GM08714 (cell line): Measurements from ENCODE around the gene HIVEP3.

Experiments used
- H3K4me3 ChIP-seq: fragments of 200-500 bp; sonication (Bioruptor generic); 2 replicates; pipeline ENCODE4 v1.5.1; 2014; ENCODE audit warnings: mild to moderate bottlenecking, low read length, inconsistent platforms
- ZNF274 ChIP-seq: IDR thresholded peaks from 2 replicates; pipeline ENCODE4 v1.6.1; 2012; ENCODE audit warnings: mild to moderate bottlenecking, low read depth, low read length

The HIVEP3 gene

DNA sequence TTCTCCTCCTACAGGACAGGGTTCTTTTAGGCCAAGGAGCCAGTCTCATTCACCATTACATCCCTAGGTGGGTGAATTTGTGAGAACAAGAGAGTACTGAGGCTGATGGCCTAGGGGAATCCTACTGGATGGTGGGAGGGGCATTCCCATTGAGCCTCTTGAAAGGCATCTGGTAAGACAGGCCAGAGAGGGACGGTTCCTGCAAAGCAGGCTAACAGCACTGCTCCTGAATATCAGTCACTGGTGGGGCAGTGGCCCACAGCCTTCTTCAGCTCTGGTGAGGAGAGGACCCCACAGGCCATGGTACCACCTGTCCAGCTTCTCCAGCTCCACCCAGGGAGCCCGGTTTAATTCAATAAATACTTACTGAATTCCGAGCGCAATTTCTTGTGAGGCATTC is 308.4 kb downstream of the HIVEP3 start:
- H3K4me3 ChIP-seq = no peak overlapping the region
- no peak for TF ChIP-seq ZNF274

GRCh38 chr1:41609166-41609883 is 309.4 kb downstream of the HIVEP3 start:
- TF ChIP-seq ZNF274 = no peak
- no peak overlapping the region for H3K4me3 ChIP-seq

DNA sequence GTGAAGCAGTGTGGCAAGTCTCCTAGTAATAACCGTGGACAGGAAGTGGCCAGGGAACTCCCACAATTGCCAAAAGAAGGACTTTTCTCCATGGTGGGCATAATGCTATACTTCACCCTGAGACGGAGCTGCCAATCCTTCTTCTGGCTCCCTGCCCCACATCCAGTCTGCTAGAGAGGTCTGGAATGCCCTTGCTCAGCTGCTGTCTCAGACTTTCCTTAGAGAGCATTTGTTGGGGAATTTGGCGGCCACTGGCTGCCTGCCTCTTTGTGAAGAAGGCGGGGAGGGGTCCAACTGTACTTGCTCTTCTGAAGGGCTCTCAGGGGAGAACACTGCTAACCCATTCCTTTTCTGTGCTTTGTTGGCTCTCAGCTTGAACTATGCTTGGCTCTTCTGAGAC is 310.5 kb downstream of the HIVEP3 start:
- TF ChIP-seq ZNF274 = no peak
- no peak overlapping the region for H3K4me3 ChIP-seq

DNA sequence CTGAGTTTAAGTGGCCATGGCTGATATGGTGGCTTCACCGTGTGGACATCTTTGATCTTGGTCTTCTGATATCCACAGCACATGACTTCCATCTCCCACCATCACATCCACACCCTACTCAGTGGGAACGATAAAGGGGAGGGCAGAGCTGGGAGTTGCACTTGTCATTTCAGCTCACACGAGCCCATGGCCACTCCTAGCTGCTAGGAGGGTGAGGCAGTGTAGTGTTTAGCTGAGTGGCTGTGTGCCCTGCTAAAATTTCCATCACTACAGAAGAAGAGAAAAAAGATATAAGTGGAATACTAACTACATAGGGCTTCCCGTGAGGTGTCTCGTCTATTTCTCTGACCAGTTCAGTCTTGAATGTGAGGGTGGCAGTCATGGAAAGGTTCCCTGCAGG is 310.9 kb downstream of the HIVEP3 start:
- no peak for TF ChIP-seq ZNF274
- H3K4me3 ChIP-seq = no peak overlapping the region

DNA sequence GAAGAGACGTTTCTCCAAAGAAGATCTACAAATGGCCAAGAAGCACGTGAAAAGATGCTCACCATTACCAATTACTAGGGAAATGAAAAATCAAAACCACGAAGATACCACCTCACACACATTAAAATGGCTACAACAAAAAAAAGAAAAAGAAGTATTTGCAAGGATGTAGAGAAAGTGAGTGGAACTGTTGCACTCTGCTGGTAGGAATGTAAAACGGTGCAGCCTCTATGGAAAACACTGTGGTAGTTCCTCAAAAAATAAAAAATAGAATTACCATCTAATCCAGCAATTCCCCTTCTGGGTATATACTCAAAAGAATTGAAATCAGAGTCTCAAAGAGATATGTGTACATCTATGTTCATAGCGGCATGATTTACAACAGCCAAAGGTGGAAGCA is 318.8 kb downstream of the HIVEP3 start:
- no peak for TF ChIP-seq ZNF274
- H3K4me3 ChIP-seq = no peak overlapping the region

DNA sequence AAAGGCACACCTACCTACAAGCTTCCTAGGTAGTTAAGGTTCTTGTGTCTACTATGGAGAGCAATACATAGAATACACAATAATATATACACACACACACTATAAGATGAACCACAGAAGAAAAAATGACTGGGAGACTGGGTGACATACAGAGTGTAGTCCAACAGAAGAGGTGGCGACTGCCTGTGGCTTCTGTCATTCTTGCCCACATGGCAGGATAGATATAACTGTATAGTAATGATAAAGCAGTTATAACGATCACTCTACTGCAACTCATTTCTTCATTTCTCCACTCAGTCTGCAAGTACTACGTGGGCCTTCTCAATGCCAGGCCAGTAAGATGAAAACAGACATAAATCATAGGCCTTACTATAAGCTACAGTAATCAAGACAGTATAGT is 320.4 kb downstream of the HIVEP3 start:
- no peak for TF ChIP-seq ZNF274
- H3K4me3 ChIP-seq = no peak overlapping the region

DNA sequence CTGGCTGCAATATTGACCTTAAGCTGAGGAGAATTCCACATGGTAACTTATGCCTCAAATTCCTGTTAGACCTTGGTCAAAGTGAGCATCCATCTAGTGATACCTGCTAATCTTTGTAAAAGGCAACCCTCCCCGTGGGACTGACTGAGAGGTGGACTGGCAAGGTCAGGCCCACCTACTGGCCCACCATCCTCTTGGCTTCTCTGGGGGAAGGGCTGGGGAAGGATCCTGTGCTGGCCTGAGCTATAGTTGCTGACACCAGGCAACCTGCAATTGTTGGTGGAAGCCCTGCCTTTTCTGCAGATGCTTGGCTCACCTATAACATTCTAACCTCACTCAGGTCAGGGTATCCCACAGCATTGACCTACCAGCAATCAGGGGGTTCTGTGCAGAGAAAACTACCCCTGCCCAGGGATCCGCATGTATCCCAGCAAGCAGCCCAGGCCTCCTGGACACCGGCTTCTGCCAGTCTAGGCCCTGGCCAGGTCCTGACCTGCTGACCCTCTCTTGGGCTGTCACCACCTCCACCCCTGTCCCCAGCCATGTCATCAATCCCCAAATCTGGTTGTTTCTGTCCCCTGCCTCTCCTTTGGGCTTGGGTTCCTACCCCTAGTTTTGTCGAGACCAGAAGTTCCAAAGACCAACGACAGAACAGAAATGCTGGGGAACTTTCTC is 326.1 kb downstream of the HIVEP3 start:
- no peak for TF ChIP-seq ZNF274
- H3K4me3 ChIP-seq = no peak overlapping the region

DNA sequence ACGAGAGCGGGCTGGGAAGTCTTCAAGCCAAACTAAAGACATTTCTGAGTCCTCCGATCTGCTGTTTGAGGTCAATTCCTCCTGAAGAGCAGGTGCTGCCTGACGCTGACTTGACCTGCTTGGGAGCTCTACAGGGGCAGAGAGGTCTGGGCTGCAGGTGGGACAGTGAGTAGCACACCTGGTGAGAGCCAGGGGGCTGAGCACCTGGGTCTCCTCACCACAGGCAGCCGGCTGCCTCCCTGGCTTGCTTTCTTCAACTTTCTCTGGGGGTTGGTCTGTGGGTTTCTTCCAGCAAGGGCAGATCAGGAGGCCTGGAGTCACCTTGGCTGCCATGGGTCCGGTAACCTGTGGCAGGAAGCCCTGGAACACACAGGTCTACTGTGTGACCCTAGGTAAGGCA is 326.8 kb downstream of the HIVEP3 start:
- no peak overlapping the region for H3K4me3 ChIP-seq
- TF ChIP-seq ZNF274 = no peak

- TF ChIP-seq ZNF274 = no peak
- H3K4me3 ChIP-seq = no peak overlapping the region
Observed at GRCh38 chr1:41590331-41590730, 328.4 kb downstream of the HIVEP3 start.

DNA sequence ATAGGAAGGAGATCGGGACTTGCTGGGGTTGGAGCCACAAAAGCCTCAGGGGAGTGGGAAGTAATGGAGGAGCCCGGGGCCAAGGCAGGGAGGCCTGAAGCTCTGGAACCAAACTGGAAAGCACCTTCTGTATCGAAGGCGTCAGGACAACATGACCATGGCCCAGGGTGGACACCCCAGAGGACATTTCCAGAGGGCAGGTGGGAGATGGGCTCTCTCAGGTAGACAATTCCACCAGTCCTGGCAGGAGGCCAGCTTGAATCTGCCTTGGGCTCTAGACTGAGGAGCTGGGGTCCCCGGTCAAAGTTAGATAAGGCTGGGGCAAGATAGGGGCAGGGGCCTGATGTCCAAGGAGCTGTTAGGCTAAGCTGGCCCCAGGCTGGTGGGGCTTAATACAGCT is 329.3 kb downstream of the HIVEP3 start:
- TF ChIP-seq ZNF274 = no peak
- no peak overlapping the region for H3K4me3 ChIP-seq

DNA sequence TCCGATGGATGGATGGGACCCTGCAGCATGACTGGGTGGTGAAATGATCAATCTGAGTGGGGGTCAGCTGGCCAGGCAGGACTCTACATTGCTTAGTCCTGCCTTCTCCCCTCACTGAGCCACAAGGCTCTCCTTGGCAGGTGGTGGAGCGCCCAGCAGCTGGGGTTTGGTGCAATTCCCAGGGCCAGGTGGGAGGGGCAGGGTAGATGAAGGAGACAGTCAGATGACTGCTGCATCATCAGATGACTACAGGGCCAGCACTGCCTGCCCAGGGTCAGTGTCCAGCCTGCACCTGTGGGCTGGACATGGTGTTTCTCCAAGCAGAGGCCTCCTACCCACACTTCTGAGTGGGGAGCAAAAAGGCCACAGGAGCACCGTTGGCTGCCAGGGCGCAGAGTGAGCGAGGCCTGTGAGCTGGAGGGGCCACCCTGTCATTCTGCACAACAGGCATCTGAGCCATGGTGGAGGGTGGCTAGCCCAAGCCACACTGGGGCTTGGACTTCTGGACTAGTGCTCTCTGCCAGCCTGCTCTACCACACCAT is 330.3 kb downstream of the HIVEP3 start:
- no peak overlapping the region for H3K4me3 ChIP-seq
- TF ChIP-seq ZNF274 = no peak

DNA sequence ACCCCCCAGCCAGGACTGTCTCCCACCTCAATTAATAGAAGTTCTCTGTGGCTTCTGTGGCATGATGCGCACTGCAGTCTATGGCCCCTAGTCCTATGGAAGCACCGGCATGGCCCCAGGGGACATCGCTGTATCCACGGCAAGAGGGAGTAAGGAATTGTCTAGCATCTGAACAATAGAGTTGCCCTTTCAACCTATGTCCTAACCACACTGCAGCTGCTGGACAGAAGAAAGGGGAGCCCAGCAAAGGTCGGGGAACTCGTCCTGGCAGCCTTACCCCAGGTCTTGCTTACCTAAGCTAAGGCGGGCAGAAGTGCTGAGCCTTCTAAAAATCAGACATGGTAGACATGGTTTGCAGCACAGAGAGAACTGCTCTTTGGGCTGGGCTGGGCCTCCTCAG is 330.9 kb downstream of the HIVEP3 start:
- no peak overlapping the region for H3K4me3 ChIP-seq

GRCh38 chr1:41586230-41586629 is 332.5 kb downstream of the HIVEP3 start:
- no peak for TF ChIP-seq ZNF274
- H3K4me3 ChIP-seq = no peak overlapping the region

More for the DNA sequence above, 330.9 kb downstream of the HIVEP3 start:
- no peak for TF ChIP-seq ZNF274

DNA sequence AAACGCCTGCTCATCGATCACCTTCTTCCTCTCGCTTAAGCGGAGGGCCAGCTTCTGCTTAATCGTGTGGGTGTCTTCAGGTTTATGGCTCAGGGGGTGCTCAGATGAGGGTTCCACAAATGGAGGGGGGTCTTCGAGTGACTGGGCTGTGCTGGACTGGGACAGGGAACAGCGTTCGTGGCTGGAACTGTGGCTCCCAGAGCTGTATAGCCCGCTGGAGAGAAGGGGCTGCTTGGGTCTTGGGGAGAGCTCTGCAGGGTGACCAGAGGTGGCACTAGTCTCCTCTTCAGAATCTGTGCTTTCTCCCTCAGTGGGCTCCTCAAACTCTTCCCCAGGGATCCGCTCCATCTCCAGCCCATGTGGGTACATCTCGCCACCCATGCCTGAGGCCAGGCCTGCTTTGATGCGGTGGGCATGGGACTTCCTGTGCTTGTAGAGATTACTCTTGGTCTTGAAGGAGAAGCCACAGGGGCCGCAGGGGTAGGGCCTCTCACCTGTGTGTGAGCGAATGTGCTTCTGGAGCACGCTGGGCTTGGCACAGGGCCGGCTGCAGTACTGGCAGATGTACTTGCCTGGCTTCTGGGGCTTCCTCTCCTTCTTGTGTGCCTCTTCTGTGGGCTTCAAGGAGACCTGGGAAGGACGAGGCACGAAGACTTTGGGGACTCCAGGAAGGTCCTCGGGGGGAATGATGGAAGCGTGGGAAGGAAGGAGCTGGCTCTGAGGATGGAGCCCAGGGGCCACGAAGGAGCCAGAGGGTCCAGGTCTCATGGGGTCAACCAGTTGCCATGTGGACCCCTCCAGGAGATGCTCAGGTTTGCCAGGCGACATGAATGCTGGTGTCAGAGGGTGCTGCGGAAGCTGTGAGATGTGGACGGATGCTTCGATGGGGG is 334.8 kb downstream of the HIVEP3 start:
- no peak overlapping the region for H3K4me3 ChIP-seq
- TF ChIP-seq ZNF274 = no peak
